RWPE1 (cell line): ENCODE data around the gene IL16.
A peak's percentile ranks its signal among the peaks of the same experiment; 100 is the strongest.

Experiments
- CTCF ChIA-PET: fragments of 350-600 bp; sonication (Branson Sonifier 250); formaldehyde crosslinking; extraction: SDS; loops from one replicate; lab custom pipeline; 2021; lab: Yijun Ruan, JAX
- POLR2A ChIA-PET: fragments of 400-600 bp; formaldehyde crosslinking; extraction: SDS; loops from one replicate; lab custom pipeline; 2020; ENCODE audit warnings: antibody characterized with exemption; ENCODE audit not compliant: low non-redundant PET; lab: Yijun Ruan, JAX
- DNase-seq: peaks from one replicate; pipeline ENCODE4 v3.0.0; 2012; ENCODE audit warnings: low spot score
- H3K27ac ChIP-seq: fragments of 450-650 bp; 2 replicates; pipeline ENCODE4 v1.5.1; 2017
- TF ChIP-seq, protein P1 (sequence below): fragments of 450-650 bp; conservative IDR thresholded peaks from 2 replicates; pipeline ENCODE4 v1.5.1; 2017; ENCODE audit warnings: low read depth, mild to moderate bottlenecking

Gene IL16

DNA sequence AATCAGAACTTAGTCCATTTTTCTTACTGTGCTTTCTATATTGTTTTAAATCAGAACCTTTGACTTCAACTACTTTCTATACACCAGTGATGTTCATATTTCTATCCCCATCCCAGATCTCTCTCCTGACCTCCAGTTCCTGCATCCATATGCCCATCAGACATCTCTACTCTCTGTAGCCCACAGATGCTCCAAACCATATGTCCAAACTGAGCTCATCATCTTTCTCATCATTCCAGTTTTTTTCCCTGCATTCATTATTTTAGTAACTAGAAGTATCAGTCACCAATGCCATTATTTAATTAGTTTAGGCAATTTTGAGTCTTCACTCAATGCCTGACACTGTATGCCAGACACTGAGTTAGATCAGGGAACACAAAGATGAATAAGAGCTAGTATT lies 25.4 kb upstream of the IL16 start:
- POLR2A ChIA-PET, result no interaction called here
- DNase-seq, result no peak
- CTCF ChIA-PET, result interaction anchor here (0.6 kb wide), 1 partner anchor 97 kb away, joined by 3 read pairs; no protein-coding TSS in a partner anchor
- H3K27ac ChIP-seq, result no peak overlapping the region
- TF ChIP-seq, protein P1, sequence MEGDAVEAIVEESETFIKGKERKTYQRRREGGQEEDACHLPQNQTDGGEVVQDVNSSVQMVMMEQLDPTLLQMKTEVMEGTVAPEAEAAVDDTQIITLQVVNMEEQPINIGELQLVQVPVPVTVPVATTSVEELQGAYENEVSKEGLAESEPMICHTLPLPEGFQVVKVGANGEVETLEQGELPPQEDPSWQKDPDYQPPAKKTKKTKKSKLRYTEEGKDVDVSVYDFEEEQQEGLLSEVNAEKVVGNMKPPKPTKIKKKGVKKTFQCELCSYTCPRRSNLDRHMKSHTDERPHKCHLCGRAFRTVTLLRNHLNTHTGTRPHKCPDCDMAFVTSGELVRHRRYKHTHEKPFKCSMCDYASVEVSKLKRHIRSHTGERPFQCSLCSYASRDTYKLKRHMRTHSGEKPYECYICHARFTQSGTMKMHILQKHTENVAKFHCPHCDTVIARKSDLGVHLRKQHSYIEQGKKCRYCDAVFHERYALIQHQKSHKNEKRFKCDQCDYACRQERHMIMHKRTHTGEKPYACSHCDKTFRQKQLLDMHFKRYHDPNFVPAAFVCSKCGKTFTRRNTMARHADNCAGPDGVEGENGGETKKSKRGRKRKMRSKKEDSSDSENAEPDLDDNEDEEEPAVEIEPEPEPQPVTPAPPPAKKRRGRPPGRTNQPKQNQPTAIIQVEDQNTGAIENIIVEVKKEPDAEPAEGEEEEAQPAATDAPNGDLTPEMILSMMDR, result no peak

DNA sequence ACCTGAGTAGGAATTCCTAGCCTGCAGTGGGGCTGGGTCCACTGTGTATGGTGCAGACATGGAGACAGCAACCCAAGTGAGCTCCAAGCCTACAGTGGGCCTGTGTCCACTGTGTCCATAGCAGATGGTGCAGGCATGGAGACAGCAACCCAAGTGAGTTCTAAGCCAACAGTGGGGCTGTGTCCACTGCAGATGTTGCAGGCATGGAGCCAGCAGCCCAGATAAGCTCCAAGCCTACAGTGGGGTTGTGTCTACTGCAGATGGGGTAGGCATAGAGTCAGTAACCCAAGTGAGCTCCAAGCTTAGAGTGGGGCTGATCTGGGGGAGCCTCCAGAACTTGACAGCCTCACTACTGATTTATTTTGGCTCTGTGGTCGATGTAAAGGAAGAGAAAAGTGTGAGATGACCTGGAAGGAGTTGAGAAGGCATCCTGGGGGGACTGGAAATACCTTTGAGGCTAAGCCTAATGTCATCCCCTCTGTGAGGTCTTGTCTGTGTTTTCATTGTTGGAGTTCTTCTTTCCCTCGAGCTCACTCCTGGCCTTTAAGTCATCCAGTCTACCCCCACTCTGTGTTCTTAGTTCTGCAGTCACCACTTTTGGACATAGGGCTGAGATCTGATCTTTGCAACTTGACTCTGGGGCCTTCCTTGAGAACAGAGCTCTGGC lies 22.4 kb upstream of the IL16 start:
- ChIA-PET POLR2A (no interaction called here), CTCF (interaction anchor here (0.7 to 0.8 kb wide), 2 partner anchors 18 to 223 kb away, joined by 3 read pairs; no protein-coding TSS in a partner anchor)

DNA sequence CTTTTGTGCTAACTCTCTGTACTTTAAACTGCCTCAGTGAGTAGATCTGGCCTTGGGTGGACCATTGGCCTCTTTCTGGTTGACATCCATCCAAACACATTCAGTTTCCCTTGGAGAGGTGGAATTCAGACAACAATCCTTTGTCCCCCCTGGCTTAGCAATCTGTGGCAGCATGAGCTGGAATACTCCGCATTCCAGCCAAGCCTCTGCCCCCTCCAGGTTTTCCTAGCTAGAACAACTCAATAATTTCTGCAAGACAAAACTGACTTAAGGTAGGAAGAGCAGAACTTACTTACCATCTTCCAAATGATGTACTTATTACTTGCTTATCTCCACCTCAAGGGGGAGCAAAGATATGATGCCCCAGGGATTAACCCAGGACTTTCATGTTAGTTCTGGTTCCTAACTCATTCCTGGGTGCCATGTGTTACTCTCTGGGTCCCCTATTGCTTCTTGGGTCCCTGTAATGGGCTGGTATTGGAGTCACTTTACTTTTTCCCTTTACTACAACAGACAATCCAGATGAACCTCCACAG lies 21.8 kb upstream of the IL16 start:
- ChIA-PET POLR2A (no interaction called here), CTCF (interaction anchor here (0.7 to 0.8 kb wide), 3 partner anchors 10 to 222 kb away, joined by 3 read pairs; no protein-coding TSS in a partner anchor)
- no peak for DNase-seq
- TF ChIP-seq, protein P1, result no peak
- H3K27ac ChIP-seq, result no peak overlapping the region

More for the DNA sequence above, 22.4 kb upstream of the IL16 start:
- TF ChIP-seq, protein P1, result no peak
- DNase-seq, result no peak
- no peak overlapping the region for H3K27ac ChIP-seq

DNA sequence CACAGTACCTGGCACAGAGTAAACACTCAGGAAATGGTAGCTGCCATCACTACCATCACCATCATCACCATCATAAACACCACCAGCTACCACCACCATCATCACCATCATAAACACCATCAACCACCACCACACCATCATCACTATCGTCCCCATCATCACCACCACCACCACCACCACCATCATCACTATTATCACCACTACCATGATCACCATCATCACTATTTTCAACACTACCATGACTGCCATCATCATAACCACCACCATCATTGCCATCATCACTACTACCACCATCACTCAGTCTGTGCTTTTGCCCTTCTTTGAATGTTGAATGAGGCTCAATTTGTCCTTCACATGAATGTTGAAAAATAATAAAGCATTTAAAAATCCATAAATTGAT lies 21.2 kb upstream of the IL16 start:
- TF ChIP-seq, protein P1, result no peak
- CTCF ChIA-PET, result interaction anchor here (0.7 kb wide), 1 partner anchor 10 kb away, joined by 3 read pairs; no protein-coding TSS in a partner anchor

DNA sequence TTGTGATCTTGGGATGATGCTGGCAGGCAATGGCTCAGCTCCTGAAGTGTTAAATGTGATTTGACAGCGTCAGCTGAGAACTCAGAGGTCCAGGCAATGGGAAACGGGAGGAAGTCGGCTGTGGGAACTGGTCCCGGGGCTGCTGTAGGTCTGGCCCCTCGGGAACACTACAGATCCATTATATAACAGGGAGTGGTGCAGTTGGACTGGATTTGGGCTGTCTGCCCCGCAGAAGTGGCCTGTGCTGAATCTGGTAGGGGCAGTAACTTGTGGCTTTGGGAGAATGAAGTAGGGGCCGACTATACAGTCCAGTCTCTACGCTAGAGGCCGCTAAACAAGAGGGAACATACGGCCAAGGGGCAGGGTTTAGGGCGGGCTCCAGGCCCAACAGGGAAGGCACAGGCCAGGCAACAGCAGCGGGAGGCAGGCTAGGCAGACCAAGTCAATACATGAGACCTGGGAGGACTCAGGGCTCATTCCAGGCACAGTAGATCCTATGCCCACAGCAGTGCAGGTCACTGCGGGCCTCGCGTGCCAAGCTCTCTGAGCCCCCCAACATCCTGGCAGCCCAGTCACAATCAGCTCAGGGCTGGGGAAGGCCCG lies 20.3 kb upstream of the IL16 start:
- CTCF ChIA-PET, result no interaction called here
- TF ChIP-seq, protein P1, result no peak

More for the DNA sequence above, 21.2 kb upstream of the IL16 start:
- no peak for DNase-seq
- POLR2A ChIA-PET, result no interaction called here
- H3K27ac ChIP-seq, result no peak overlapping the region

DNA sequence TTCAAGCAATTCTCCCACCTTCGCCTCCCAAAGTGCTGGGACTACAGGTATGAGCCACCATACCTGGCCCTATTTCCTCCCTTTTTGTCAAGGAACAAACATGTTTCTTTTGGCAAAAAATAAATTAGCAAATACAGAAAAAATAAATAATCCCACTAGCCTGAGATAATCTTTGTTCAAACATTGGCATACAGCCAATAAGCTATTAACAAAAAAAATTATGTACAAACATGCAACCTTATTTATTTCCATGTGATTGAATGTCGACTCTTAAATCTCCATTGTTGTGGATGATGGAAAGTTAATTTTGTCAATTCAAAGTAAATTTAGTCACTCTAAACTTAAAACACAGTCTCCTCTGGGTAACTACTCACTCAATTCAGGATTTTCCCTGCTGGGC lies 18.3 kb upstream of the IL16 start:
- POLR2A ChIA-PET, result no interaction called here
- TF ChIP-seq, protein P1, result no peak
- H3K27ac ChIP-seq, result no peak overlapping the region
- CTCF ChIA-PET, result no interaction called here
- no peak for DNase-seq

More for the DNA sequence above, 20.3 kb upstream of the IL16 start:
- DNase-seq, result no peak
- POLR2A ChIA-PET, result no interaction called here
- H3K27ac ChIP-seq, result peak overlapping the region; percentile 0; the same call in 1 of the 2 replicates
